Nephron progenitor cell (in vitro differentiated cells): ENCODE measurements around the gene PNKP.

Source experiments
- DNase-seq: peaks from one replicate; pipeline ENCODE4 v3.0.0; 2021
- H3K27ac Mint-ChIP-seq: 2 replicates; pipeline ENCODE4 v1.8.0; 2021; ENCODE audit warnings: mild to moderate bottlenecking, moderate library complexity, mixed read lengths
- H3K27me3 Mint-ChIP-seq: 2 replicates; pipeline ENCODE4 v1.8.0; 2021; ENCODE audit warnings: mild to moderate bottlenecking, low read depth, mixed read lengths; ENCODE audit not compliant: poor library complexity
- H3K36me3 Mint-ChIP-seq: 2 replicates; pipeline ENCODE4 v1.8.0; 2021; ENCODE audit warnings: low read depth, mixed read lengths
- H3K4me1 Mint-ChIP-seq: 2 replicates; pipeline ENCODE4 v1.8.0; 2021; ENCODE audit warnings: mixed read lengths
- H3K4me3 Mint-ChIP-seq: 2 replicates; pipeline ENCODE4 v1.8.0; 2021; ENCODE audit warnings: mild to moderate bottlenecking, moderate library complexity, mixed read lengths
- H3K9me3 Mint-ChIP-seq: 2 replicates; pipeline ENCODE4 v1.8.0; 2021; ENCODE audit warnings: mild to moderate bottlenecking, moderate library complexity, mixed read lengths
- CTCF ChIP-seq: fragments of 200-600 bp; sonication (generic); IDR thresholded peaks from 2 replicates; pipeline ENCODE4 v1.5.0; 2021; ENCODE audit warnings: antibody characterized with exemption

Gene PNKP

GRCh38 chr19:49878744-49879070 lies 11.3 kb upstream of the PNKP start:
- Mint-ChIP-seq H3K4me3 (no peak overlapping the region), H3K36me3 (peaks cover 45% of the 10 kb centered on the region), H3K9me3 (no peaks in the 10 kb centered on the region), H3K27me3 (no peaks in the 10 kb centered on the region), H3K27ac (no peak overlapping the region), H3K4me1 (peaks cover 37% of the 10 kb centered on the region)
- no peak for TF ChIP-seq CTCF
- DNase-seq = no peak

DNA sequence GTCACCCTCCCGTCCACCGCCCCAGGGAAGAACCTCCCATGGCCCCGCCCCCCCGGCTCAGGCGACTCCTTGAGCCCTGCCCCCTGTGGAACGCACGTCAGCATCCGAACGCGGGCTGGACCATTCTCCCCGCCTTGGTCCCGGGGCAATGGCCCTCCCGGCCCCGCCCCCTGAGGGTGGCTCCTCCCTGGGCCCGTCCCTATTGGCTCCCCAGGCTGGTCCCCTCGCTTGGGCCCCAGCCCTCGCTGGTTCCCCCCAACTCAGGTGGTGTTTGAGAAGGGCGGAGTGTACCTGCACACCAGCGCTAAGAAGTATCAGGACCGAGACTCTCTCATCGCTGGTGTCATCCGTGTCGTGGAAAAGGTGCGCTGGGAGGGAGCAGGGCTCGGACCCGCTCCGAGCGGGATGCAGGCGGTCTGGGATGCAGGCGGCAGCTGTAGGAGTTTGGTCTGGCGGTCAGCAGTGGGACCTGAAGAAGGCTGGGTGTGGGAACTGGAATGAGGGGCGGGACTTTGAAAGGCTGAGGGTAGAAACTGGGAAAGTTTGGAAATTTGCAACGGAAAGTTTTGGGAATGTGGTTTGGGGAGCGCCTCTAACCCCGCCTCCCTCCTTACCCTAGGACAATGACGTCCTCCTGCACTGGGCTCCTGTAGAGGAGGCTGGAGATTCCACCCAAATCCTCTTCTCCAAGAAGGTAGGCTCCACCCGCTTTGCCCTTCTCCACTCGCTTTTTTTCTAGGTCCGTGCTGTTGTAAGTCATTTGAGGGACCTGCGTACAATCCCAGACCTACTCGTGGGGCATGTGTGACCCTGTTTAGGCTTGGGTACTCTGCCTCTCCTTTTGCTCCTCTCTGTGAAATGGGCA lies 10.7 kb upstream of the PNKP start:
- Mint-ChIP-seq H3K9me3 (no peaks in the 10 kb centered on the region), H3K4me1 (peaks cover 37% of the 10 kb centered on the region), H3K27me3 (no peaks in the 10 kb centered on the region), H3K4me3 (no peak overlapping the region), H3K27ac (no peak overlapping the region), H3K36me3 (peaks cover 39% of the 10 kb centered on the region)
- no peak for TF ChIP-seq CTCF
- DNase-seq = peak; percentile 98

- DNase-seq = peak; percentile 97
- no peaks in the 10 kb centered on the region for H3K27me3 Mint-ChIP-seq
- peak within 1 kb of the TSS; percentile 86 for H3K27ac Mint-ChIP-seq
- no peaks in the 10 kb centered on the region for H3K9me3 Mint-ChIP-seq
- TF ChIP-seq CTCF = no peak
- H3K4me1 Mint-ChIP-seq = peaks cover 39% of the 10 kb centered on the region
- H3K4me3 Mint-ChIP-seq = no peak within 1 kb of the TSS
- peaks cover 30% of the 10 kb centered on the region for H3K36me3 Mint-ChIP-seq
Measured at GRCh38 chr19:49877020-49877878, 9.9 kb upstream of the PNKP start, which contains the start of the genes AKT1S1 and TBC1D17. Gene AKT1S1, minus strand, starts transcription at chr19:49877355. Its CDS starts 4,060 bp downstream, at chr19:49873295. Gene TBC1D17, plus strand, starts transcription at chr19:49877702. Its CDS starts 22 bp downstream, at chr19:49877724.

DNA sequence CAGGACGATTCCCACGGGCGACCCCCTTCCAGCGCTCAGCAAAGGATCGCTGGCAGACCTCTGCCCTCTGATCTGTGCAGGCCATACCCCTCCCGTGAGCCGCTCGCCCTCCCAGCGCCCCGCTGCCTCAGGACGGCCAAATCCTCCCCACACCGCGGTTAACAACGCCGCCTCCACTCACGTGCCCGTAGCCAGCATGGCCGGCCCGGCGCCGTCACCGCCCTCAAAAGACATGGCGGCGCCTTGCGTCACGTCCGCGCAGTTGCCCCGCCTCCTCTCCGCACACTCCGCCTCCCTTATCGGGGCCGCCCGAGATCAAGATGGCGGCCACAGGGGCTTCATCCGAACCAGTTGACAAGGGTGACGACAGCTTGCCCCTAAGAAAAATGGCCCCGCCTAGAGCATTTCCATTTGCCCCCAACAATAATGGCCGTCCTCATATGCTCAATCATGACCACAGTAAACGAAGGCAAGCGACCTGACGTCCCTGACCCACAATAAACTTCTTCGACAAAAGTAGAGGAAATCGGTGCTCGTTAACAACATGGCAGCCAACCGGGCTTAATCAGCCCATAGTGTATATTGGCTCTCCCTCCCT lies 9.1 kb upstream of the PNKP start:
- peaks cover 28% of the 10 kb centered on the region for H3K36me3 Mint-ChIP-seq
- DNase-seq = peak; percentile 97

More for the DNA sequence above, 9.1 kb upstream of the PNKP start:
- Mint-ChIP-seq H3K27ac (no peak overlapping the region), H3K9me3 (no peaks in the 10 kb centered on the region), H3K27me3 (no peaks in the 10 kb centered on the region), H3K4me1 (peaks cover 45% of the 10 kb centered on the region), H3K4me3 (no peak overlapping the region)
- TF ChIP-seq CTCF = no peak
